GM21723 (cell line): Measurements from ENCODE around the gene ABAT.

Experiments used
- ATAC-seq: cut with Tn5 transposase; IDR thresholded peaks from one replicate; pipeline ENCODE4 v1.9.1; 2021; ENCODE audit warnings: mild to moderate bottlenecking, moderate library complexity; ENCODE audit not compliant: unreplicated experiment

ABAT gene

DNA sequence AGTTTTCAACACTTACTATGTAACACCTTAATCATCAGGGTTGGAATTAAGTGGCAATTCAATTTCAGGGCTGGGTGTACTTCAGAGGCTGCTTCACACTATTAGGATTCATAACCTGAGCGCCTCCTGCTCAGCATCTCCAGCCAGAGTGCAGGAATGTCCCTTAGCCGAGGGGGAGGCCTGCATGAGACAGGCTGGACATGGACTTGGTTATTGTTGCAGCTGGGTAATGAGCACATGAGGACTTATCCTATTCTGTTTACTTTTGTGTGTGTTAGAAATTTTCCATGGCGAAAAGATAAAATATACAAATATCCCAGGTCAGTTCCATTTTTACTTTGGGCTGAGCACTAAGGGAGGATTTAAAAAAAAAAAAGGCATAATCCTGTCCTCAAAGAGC, 133.6 kb downstream of the ABAT start:
- no peak for ATAC-seq

DNA sequence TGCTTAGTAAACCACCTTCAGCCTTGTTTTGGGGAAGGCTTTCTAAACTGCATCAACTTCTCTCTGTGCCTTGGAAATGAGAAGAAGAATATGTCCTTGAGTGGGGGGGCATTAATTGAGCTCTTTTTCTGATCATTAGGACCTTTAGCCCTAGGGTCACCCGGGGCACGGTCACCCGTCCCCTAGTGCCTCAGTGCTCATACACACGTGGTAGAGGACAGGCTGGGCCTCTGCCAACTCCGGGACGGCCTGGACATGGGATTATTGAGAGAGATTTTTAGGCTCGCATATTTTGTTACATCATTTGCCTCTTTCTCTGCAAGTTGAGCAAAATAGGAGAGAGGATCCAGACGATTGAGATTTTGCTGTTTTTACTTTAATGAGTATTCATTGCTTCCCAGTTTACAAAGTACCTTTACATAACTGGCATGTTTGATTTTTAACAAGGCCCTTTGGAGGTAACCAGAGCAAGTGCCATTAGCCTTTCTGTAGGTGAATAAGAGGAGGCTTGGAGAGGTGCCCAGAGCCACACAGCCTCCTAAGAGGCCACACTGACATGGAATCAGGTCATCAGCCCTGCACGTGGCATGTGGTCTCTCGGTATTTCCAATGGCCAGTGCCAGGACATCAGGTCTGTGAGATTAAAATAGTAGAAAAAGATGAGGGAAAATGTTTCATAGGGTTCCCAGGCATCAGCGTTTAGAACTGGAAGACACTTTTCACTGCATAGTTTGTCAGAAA, 134.4 kb downstream of the ABAT start:
- ATAC-seq, result no peak

DNA sequence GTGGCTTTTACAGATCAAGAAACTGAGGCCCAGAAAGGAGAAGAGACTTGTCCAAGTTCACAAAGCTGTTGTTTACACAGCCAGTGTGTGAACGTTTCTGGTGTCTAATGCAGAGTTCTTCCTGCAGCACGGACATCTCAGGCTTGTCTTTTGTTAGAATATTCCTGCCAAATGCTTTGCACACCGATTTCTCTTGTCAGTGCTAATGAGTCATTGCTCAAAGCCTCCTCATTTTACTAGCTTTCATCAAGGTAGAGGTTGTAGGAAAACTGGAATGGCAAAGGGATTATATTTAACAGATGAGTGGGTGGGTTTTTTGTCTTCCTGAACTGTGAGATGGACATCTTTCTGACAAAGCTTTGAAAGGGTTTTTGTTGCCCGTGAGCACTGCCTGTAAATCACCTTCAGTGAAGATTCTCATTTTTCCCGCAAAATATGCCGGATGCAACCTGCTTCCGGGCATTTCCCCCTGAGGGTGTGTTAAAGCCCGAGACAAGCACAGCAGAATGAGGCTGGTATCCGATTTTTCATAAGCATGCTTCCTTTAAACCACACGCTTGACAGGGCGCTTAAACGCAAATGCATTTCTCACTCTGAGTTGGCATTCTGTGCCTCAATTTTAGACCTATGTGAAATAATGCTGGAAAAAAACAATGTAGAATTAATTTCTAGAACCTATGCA, 137.9 kb downstream of the ABAT start:
- ATAC-seq, result no peak

DNA sequence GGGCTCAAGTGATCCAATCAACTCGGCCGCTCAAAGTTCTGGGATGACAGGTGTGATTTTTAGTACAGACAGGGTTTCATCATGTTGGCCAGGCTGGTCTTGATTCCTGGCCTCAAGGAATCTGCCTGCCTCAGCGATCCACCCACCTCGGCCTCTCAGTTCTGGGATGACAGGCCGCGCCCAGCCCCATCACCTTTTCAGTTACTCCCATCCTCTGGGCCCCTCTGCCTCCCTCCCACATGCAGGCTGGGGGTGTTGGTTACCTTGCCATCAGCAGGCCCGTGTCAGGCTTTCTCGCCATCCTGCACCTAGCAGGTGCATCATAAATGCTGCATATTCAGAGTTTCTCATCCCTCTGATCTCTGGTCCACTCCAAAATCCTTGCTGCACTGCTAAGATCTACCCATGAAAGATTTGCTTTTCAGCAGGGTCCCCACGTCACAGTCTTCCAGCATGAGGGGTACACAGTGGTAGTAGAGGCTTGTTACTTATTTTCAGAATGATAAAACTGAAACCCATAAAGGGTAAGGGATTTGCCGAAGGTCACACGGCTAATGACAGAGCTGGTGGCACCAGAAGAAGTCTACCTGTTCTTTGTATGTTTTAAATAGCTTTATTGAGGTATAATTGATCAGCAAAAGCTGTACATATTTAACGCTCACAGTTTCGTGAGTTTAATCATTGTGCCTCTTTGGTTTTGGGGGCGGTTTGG, 139.8 kb downstream of the ABAT start:
- ATAC-seq, result no peak

DNA sequence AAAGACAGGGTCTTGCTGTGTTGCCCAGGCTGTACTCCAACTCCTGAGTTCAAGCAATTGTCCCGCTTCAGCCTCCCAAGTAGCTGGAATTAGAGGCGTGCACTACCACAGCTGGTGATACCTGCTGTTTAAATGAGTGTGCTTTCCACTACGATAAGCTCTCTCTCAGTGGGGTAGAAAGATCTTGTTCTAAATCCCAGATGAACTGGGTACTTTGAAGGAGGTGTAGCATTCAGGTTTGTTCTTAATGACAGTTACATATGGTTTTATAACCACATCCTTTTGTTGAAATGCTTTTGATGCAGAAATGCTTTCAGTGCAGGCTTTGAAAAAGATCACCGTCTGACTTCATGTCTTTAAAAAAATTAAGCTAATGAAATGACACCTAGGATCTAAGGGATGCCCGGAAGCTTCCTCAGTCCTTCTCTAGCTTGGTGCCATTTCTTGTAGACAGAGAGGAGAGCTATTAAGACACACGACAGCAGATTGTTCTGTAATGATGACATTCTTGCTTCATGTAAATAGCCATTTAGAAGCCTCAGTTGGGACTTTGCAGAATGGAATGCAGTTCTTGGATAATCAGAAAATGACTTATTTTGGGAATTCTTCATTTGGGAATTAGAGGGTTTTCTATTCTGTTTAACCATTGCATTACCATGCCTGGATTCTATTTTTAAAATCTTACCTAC, 142.7 kb downstream of the ABAT start:
- ATAC-seq, result no peak

DNA sequence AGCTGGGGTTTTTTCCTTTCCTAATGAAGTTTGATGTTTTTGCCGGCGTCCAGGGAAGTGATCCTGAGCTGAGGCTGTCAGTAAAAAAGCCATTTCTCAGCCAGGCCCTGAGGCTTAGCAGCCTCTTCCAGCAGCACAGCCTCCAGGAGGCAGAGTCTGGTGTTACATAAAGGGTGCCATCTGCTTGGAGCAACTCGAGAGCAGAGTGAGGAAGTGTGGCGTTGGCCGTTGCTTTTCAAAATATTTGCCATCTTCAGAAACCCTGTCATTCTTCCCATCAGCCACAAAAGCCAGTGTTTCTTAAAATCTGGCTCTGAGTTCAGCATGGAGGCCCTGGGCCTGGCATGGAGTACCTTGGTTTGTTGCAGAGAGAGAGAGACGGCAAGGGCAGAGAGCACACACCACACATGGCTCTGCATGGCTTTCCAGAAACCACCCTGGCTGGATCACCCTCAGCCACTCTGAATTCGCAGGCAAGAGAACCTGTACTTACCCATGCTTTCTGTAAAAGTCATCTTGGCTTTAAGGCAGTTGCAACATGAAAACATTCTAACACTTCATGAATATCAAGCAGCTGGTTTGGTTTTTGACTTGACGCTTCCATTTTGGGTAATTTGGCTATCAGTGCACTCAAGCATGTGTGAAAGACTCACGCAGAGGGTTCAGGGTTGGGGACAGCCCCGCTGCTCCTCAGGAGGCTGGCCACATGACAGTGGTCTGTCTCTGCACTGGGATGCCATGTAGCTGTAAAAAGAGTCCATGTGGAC, 144.3 kb downstream of the ABAT start:
- peak; percentile 84 for ATAC-seq

DNA sequence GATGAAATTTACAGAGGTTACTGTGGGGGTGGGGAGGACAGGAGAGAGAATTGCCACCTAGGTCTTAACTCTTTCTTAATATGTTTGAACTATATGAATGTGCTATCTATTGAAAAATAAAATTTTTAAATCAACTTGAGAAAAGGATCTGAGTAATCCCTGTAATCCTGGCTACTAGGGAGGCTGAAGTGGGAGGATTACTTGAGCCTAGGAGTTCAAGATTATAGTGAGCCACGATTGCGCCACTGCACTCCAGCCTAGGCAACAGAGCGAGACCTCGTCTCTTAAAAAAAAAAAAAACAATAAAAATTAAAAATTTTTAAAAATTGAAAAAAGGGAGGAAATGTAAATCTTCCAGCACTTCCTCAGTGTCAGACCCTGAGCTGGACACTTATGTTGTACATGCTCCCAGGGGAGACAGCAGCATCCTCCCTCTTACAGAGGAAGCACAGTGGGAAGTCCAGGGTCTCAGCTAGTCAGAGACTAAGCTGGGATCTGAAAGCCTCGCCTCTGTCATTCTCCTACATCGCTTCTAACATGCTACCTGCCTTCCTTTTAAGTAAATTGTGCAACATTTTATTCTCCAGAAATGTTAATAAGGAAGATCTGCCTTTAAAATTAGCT, 145.1 kb downstream of the ABAT start:
- no peak for ATAC-seq

DNA sequence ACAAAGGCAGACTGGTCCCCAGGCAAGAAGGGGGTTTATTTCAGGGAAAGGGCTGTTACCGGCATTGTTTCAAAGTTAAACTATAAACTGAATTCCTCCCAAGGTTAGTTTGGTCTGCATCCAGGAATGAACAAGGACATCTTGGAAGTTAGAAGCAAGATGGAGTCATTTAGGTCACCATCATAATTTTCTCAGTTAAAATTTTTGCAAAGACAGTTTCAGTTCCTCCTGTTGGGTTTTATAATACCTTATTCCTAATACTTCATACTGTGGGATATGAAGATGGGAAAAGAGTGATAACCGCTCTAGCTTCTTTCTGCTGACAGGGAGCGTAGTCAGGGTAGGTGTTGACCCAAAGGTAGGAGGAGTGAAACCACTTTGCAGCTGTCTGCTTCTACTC, 148.0 kb downstream of the ABAT start:
- ATAC-seq, result no peak

DNA sequence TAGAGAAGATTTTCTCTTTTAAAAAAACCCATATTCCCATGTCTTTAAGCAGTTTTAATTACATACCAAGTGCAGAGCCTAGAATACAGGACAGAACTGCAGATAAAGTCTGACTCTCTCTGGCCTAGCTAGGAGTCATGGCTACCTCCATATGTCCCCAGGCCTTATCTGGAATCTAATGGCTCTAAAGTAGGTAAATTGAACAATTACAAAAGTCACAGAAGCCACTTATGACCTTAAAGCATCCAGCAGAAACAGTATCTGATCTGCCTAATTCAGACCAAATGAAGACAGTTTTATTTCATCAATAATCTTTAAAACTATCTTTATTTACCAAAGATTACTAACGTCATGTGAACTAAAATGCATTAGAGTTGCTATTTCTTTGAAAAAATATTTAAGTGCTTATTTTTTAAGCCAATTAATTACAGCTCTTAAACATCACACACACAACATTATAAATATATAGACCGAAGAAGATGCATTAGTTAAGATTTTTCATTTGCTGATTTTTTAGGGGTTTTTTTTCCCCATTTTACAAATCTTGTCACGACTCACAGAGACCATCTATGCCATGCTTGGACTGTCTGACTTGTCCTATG, 152.0 kb downstream of the ABAT start:
- no peak for ATAC-seq

DNA sequence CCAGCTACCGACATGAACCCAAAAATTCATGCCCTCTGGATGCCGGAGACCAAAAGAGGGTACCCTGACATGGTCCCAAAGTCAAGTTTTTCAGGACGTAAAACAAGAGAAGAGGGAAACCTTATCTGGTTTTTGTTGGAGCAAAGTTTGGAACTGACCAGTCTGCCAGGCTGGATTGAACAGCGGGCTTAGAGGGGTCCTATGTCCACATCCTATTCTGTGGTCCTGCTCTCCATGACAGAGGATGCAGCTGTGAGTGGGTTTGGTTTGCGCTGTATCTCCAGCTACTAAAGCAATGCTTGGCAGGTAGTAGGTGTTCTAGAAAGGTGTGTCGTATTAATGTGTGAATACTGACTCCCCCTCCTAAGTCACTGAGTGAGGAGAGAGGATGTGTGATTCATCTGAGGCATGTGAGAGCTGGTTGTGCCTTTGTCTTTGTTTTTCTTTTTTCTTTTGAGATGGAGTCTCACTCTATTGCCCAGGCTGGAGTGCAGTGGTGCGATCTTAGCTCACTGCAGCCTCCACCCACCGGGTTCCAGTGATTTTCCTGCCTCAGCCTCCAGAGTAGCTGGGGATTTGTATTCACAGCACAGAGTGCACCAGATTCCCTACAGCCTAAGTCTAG, 154.2 kb downstream of the ABAT start:
- no peak for ATAC-seq

DNA sequence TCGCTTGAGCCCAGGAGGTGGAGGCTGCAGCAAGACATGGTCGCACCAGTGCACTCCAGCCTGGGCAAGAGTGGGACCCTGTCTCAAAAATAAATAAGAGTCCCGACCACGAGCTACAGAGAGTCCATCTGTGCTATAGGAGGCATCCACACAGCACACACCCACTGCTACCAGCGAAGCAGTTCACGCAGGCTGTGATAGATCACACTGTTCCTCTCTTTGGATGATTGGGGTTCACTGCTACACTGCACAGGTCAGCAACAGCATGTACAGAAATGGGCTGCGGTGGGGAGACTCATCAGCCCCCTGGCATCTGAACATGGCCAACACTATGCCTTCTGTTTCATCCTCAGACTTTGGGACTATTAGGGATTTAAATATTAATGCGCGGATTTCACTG, 157.0 kb downstream of the ABAT start:
- ATAC-seq, result no peak

DNA sequence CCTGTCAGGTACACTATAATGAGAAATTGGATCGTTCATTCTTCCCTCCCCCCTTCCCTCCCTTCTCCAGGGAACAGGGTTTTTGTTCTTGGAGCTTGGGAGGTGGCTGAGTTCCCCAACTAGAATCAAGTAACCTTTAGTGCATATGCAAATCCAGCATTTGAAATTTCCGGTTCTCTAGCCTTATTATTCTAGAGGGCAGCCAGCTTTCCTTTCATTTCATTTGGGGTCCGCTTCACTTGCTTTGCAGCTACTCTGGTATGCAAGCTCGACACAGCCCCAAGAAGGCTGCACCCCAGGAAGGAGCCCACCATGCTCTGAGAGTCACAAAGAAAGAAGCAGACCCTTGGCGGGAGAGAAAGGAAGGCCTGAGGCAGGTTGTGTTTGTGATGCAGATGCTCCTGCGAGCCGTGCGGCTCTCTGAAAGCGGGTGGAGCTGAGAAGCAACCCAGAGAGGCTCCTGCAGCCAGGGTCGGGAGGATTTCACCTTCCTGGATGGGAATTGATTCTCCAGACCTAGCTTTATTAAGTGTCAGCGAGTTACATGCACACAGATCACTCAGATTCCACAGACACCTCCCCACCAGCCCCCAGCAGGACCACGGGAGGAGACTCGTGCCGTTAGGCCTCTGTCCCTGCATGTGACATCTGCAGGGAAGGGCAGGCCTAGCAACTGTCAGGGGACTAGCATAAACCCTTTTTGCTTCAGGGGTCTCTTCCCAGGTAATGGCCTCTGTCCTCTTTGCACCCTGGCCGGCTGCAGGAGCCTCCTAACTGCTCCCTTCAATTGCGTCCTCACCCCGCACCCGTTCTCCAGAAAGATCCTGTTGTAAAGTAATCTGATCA, 157.7 kb downstream of the ABAT start:
- no peak for ATAC-seq

DNA sequence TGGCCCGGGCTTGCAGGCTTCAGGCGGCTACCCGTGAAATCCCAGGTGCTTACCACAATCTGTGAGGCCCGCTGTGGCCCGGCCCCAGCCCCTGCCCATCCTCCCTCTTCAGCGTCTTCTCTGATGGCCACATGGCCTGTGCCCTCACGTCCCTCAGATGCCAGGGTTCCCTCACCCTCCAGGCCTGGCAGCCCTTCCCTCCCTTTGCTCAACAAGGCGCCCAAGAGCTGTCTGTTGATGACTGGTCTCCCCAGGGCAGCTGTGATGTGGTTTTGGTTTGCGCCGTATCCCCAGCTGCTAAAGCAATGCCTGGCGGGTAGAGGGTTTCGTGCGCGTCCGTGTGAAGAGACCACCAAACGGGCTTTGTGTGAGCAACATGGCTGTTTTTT, 158.3 kb downstream of the ABAT start:
- no peak for ATAC-seq
